Prostate gland (tissue), 2 donors: ENCODE data around the gene MYCL. TPM values are rescaled to one million over a fixed set of nuclear protein-coding genes. Genes with fewer than 3 reads are reported as not detected.

Experiments
- DNase-seq: peaks from one replicate; pipeline ENCODE4 v3.0.0-alpha.2; 2019; ENCODE audit warnings: low spot score
- H3K27ac ChIP-seq, 2 donors: fragments of 200-600 bp; sonication (generic); 2 replicates each; pipeline ENCODE4 v1.5.1; 2017 to 2019
- H3K27me3 ChIP-seq: fragments of 200-600 bp; sonication (generic); replicated peaks from 2 replicates; pipeline ENCODE4 v1.5.1; 2019; ENCODE audit not compliant: insufficient read depth
- H3K36me3 ChIP-seq, 2 donors: fragments of 200-600 bp; sonication (generic); 1 replicate in 1 of 2; 2 replicates in 1 of 2; pipeline versions ENCODE4 v1.5.1 to v1.8.1; 2017 to 2019
- H3K4me1 ChIP-seq: fragments of 200-600 bp; sonication (generic); replicated peaks from 2 replicates; pipeline ENCODE4 v1.5.1; 2019
- H3K4me3 ChIP-seq, 2 donors: fragments of 200-600 bp; sonication (generic); 2 replicates each; pipeline ENCODE4 v1.5.1; 2017 to 2019
- H3K9me3 ChIP-seq: fragments of 200-600 bp; sonication (generic); 2 replicates; pipeline ENCODE4 v1.5.1; 2017
- POLR2A ChIP-seq: fragments of 450-650 bp; IDR thresholded peaks from one replicate; pipeline ENCODE4 v1.6.1; 2016; ENCODE audit warnings: antibody characterized with exemption, mild to moderate bottlenecking
- POLR2AphosphoS5 ChIP-seq: sonication (generic); formaldehyde crosslinking; IDR thresholded peaks from one replicate; pipeline ENCODE4 v1.6.1; 2017; ENCODE audit warnings: antibody characterized with exemption
- WGBS: methylation state at CpG from one replicate; pipeline ENCODE4 v1.1.5; 2018; 5-methylcytosine and 5-hydroxymethylcytosine counted together
- intact Hi-C: fragments of 100-400 bp; cut with DNase I; formaldehyde crosslinking; loops from one replicate; pipeline ENCODE4 v1.14.2; 2022
- total RNA-seq, 2 donors: library from RNA; depleted of rRNA; stranded (reverse); fragments of >200 nt; gene quantifications; one replicate each; pipeline ENCODE4 v1.1.0, GENCODE V29; 2016
- TF ChIP-seq, protein P1 (sequence below), 4 experiments: fragments of 200-600 bp in 2 of 4; fragments of 450-650 bp in 2 of 4; sonication (generic) in 2 of 4; IDR thresholded peaks; 1 replicate in 3 of 4; 2 replicates in 1 of 4; pipeline ENCODE4 v1.5.1; 2016 to 2019; ENCODE audit warnings: antibody characterized with exemption in 4 of 4, mild to moderate bottlenecking in 2 of 4, moderate library complexity in 2 of 4

The MYCL gene, protein sequence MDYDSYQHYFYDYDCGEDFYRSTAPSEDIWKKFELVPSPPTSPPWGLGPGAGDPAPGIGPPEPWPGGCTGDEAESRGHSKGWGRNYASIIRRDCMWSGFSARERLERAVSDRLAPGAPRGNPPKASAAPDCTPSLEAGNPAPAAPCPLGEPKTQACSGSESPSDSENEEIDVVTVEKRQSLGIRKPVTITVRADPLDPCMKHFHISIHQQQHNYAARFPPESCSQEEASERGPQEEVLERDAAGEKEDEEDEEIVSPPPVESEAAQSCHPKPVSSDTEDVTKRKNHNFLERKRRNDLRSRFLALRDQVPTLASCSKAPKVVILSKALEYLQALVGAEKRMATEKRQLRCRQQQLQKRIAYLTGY
- 10 to 100 TPM; 14.5 to 19.7 TPM for total RNA-seq

DNA sequence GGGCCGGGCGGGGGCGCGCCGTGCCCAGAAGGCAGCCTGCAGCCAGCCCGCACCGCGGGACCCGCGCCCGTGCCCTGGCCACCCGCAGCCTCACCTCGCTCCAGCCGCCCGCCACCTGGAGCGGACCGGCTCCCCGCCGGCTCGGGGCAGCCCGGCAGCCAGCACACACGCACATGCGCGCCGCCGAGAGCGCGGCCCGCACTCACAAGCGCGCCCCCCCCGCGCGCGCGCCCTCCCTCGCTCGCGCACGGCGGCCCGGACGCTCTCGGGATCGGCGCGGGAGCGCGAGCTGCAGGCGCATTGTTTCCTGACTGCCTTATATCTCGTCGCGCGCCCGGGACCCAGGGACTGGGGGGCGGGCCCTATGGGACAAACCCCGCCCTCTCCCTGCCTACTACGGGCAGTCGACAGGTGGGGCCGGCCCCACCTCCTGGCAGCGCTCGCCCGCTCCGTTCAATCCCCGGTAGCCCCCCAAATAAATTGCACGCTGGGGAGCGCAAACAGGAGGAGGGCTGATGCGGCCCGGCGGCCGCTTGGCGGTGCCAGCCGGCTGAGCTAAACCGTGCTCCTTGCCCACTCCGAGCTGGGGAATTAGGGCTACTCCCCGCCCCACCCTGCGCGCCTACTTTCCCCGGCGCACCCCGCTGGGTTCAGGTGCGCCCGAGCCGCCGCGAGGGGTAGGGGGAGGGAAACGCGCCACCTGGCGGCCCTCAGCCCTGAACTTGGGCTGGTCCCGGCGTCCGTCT lies at the start of gene MYCL:
Gene MYCL (minus strand): TSS at position 204 of the 746 bp plus-strand sequence. CDS start 483 bp downstream, outside the sequence.
- Histone ChIP-seq H3K36me3 (no peaks in the 10 kb centered on the region), H3K27me3 (no peaks in the 10 kb centered on the region), H3K27ac (peak within 1 kb of the TSS; percentile 66 to 82), H3K4me3 (peak within 1 kb of the TSS; percentile 61 to 81), H3K9me3 (no peaks in the 10 kb centered on the region), H3K4me1 (no peaks in the 10 kb centered on the region)
- intact Hi-C loops: loop anchor here (2.0 kb wide), 1 partner anchor 85 kb away; no protein-coding TSS in a partner anchor
- under 1% methylated on average over 77 of the region's 92 CpGs for WGBS
- TF ChIP-seq, protein P1, sequence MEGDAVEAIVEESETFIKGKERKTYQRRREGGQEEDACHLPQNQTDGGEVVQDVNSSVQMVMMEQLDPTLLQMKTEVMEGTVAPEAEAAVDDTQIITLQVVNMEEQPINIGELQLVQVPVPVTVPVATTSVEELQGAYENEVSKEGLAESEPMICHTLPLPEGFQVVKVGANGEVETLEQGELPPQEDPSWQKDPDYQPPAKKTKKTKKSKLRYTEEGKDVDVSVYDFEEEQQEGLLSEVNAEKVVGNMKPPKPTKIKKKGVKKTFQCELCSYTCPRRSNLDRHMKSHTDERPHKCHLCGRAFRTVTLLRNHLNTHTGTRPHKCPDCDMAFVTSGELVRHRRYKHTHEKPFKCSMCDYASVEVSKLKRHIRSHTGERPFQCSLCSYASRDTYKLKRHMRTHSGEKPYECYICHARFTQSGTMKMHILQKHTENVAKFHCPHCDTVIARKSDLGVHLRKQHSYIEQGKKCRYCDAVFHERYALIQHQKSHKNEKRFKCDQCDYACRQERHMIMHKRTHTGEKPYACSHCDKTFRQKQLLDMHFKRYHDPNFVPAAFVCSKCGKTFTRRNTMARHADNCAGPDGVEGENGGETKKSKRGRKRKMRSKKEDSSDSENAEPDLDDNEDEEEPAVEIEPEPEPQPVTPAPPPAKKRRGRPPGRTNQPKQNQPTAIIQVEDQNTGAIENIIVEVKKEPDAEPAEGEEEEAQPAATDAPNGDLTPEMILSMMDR (IDR thresholded peaks at IDR 0.05): peak; percentile 84 to 92 (median 91)
- TF ChIP-seq POLR2A: peak; percentile 76
- peak; percentile 67 for TF ChIP-seq POLR2AphosphoS5
- peak; percentile 94 for DNase-seq

DNA sequence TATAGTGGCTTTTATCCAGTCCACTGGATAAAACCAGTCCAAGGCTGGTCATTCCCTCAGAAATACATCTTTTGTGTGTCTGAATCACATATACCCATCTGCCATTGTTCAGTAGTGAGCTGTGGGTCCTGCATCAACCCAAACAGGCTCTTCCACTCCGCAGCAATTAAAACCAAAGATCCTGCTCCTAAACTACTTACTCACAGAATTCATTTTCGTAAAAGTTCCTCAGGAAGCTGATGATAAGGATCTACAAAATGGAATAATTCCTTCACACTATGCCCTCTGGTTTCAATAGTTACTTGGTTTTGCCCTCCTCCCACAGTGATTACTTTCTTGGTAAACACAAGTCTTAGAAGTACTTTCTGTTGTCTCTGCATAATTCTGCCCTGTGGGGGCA lies 48.2 kb upstream of the MYCL start:
- DNase-seq: no peak
- no peak overlapping the region for H3K4me3 ChIP-seq
- no peaks in the 10 kb centered on the region for H3K4me1 ChIP-seq
- intact Hi-C loops: no loop called here
- TF ChIP-seq POLR2A (no peak), POLR2AphosphoS5 (no peak)
- TF ChIP-seq, protein P1 (IDR thresholded peaks at IDR 0.05): no peak
- 58% methylated on average over 2 of the region's 2 CpGs for WGBS
- no peak overlapping the region for H3K27ac ChIP-seq
- H3K9me3 ChIP-seq: no peaks in the 10 kb centered on the region
- no peaks in the 10 kb centered on the region for H3K27me3 ChIP-seq
- no peaks in the 10 kb centered on the region for H3K36me3 ChIP-seq

DNA sequence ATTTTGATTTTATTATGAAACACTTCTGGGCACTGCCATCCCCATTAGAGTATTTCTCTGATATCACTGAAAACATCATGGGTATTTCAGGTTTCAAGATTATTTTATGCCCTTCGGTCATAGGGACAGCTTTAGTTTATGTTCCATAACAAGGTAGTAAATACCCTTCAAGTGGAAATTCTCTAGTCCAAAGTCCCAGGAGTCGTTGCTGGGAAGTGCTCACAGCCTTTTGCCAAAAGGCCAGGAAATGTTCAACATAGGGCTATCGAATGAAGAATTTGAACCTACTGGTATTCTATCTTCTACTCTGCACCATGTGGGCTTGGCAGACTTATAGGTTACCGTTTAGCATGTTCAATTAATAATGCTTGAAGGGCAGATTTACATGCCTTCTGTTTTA lies 45.5 kb upstream of the MYCL start:
- no peaks in the 10 kb centered on the region for H3K9me3 ChIP-seq
- DNase-seq: no peak
- TF ChIP-seq POLR2A (no peak), POLR2AphosphoS5 (no peak)
- TF ChIP-seq, protein P1 (IDR thresholded peaks at IDR 0.05): no peak
- H3K4me1 ChIP-seq: no peaks in the 10 kb centered on the region
- no peaks in the 10 kb centered on the region for H3K36me3 ChIP-seq
- intact Hi-C loops: no loop called here
- no peak overlapping the region for H3K4me3 ChIP-seq
- no peak overlapping the region for H3K27ac ChIP-seq
- no peaks in the 10 kb centered on the region for H3K27me3 ChIP-seq
- 71% methylated on average over 4 of the region's 4 CpGs for WGBS

DNA sequence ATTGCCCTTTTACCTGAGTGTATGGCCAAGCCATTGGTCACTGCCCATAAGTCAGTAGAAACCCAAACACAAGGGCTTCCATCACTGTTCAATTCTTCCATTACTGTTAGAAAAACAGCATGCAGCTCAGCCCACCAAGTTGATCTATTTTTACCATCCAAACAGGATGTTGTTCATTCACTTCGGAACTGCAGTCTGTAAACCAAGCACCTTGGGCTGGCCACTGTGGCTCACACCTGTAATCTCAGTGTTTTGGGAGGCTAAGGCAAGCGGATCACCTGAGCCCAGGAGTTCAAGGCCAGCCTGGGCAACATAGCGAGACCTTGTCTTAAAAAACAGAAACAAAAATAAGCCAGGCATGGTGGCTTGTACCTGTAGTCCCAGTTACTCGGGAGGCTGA lies 44.5 kb upstream of the MYCL start:
- no peak overlapping the region for H3K4me3 ChIP-seq
- 95% methylated on average over 4 of the region's 4 CpGs for whole genome bisulfite sequencing
- intact Hi-C loops: no loop called here
- DNase-seq: no peak
- no peaks in the 10 kb centered on the region for H3K27me3 ChIP-seq
- no peaks in the 10 kb centered on the region for H3K9me3 ChIP-seq
- TF ChIP-seq, protein P1 (IDR thresholded peaks at IDR 0.05): no peak
- TF ChIP-seq POLR2AphosphoS5 (no peak), POLR2A (no peak)
- no peak overlapping the region for H3K27ac ChIP-seq
- H3K4me1 ChIP-seq: no peaks in the 10 kb centered on the region
- H3K36me3 ChIP-seq: no peaks in the 10 kb centered on the region
